Left ventricle myocardium superior (tissue), 1 donor: ENCODE results near the gene OR6K2. TPM values are rescaled to one million over a fixed set of nuclear protein-coding genes. Genes with fewer than 3 reads are reported as not detected.

ENCODE experiments used
- ATAC-seq: fragments of 200-7000 bp; cut with Tn5 transposase; one replicate; pipeline ENCODE4 v1.9.1; 2020; ENCODE audit warnings: mild to moderate bottlenecking, moderate library complexity
- DNase-seq: peaks from one replicate; pipeline ENCODE4 v3.0.0-alpha.2; 2020
- intact Hi-C: fragments of 100-400 bp; cut with micrococcal nuclease; formaldehyde crosslinking; loops from one replicate; pipeline ENCODE4 v1.11.0; 2022
- total RNA-seq: library from RNA; stranded (reverse); fragmentation: NEBNext Ultra II Directional; extraction: Animal tissue kit (Norgen Biotek cat#: 25700); gene quantifications from one replicate; pipeline ENCODE4 v1.2.1, GENCODE V29; 2021
- donor health status: DM: no; HTN: yes; CAD: no; lungs with severe emphysema.

OR6K2 gene
- total RNA-seq, 1 donor from 2014 or later: not detected

DNA sequence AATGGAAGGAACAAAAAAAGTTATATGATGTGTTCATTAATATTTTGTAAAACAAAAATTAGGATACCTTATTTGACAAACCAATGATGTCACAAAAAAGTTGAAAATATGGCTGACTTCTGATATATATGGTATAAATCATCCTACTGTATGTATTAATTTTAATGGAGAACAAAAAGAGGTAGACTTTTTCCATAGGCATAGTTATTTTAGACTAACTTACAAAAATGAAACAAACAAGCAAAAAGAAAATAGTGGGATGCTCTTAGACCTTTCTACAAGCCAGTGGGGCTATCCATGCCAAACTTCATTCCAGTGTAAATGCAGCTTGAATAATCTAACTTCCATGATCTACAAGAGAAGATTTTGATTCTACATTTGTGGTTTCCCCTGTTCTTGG lies 13.4 kb downstream of the OR6K2 start:
- ATAC-seq (no peak), DNase-seq (no peak)
- intact Hi-C loops: no loop called here

GRCh38 chr1:158686111-158687009 lies 14.1 kb downstream of the OR6K2 start, which contains the start of gene SPTA1:
Gene SPTA1, minus strand, starts transcription at chr1:158686715. Its CDS starts 198 bp downstream, at chr1:158686517.
- DNase-seq (no peak), ATAC-seq (no peak)
- intact Hi-C loops: no loop called here

GRCh38 chr1:158685085-158685484 lies 15.4 kb downstream of the OR6K2 start:
- intact Hi-C loops: no loop called here

GRCh38 chr1:158681606-158682005 lies 18.8 kb downstream of the OR6K2 start:
- intact Hi-C loops: no loop called here
- DNase-seq: no peak
- no peak for ATAC-seq

More at GRCh38 chr1:158685085-158685484, 15.4 kb downstream of the OR6K2 start:
- DNase-seq (no peak), ATAC-seq (no peak)

DNA sequence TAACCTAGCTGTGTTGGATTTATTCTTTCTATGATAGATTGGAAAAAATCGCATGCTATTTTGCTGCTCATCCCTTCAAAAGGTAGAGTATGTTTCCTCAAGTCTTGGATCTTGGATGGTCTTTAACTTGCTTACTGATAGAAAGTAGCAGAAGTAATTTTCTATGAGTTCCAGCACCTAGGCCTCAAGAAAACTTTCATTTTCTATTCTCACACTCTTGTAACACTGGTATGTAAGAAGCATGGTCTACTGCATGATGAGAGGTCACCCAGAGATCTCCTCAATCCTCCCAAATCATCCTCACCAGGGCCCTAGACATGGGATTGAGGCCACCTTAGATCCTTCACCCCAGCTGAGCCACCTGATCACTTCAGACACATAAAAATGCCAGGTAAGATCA lies 21.2 kb downstream of the OR6K2 start:
- ATAC-seq: no peak
- intact Hi-C loops: no loop called here
- no peak for DNase-seq

- no peak for DNase-seq
- intact Hi-C loops: no loop called here
- ATAC-seq: no peak
These were observed 24.7 kb downstream of the OR6K2 start for GRCh38 chr1:158675563-158676323.

GRCh38 chr1:158674302-158674701 lies 26.1 kb downstream of the OR6K2 start:
- DNase-seq: no peak
- no peak for ATAC-seq
- intact Hi-C loops: no loop called here

- DNase-seq (no peak), ATAC-seq (no peak)
- intact Hi-C loops: no loop called here
These were observed 34.4 kb downstream of the OR6K2 start for GRCh38 chr1:158666037-158666436.

DNA sequence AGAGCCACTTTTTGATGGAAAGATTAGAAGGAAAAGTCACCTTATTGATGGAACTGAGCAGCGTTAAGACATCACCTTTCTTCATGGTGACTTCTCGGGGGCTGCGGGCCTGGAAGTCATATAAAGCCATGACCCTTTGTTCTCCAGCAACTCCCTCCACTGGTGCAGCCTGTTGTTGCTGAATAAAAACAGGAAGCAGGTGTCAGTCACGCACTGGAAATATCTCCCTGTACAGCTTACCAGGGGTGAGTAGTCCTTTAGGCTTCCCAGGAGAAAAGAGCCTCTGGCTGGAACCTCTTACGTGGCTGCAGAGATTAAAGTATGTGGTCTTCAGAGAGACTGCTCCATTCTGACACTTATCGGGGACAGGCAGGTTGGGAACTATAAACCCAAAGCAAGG lies 45.9 kb downstream of the OR6K2 start:
- DNase-seq: no peak
- intact Hi-C loops: no loop called here
- ATAC-seq: no peak

DNA sequence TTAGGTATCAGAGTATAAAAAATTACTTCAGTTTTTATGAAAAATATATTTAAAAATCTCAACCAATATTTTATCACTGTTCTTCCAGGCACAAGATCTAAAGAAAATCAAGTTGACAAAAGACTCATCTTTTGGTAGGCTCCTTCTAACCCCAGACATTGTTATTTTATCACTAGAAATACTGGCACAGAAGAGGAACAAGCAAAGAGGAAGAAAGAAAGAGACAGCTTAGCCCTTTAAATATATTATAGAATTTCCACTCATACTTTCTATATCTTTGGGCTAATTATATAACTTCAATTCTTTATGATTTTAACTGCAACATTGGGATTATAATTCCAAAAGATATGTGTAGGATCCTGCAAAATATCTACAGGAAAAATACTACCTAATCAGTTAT lies 46.4 kb downstream of the OR6K2 start:
- ATAC-seq (no peak), DNase-seq (no peak)
- intact Hi-C loops: no loop called here

DNA sequence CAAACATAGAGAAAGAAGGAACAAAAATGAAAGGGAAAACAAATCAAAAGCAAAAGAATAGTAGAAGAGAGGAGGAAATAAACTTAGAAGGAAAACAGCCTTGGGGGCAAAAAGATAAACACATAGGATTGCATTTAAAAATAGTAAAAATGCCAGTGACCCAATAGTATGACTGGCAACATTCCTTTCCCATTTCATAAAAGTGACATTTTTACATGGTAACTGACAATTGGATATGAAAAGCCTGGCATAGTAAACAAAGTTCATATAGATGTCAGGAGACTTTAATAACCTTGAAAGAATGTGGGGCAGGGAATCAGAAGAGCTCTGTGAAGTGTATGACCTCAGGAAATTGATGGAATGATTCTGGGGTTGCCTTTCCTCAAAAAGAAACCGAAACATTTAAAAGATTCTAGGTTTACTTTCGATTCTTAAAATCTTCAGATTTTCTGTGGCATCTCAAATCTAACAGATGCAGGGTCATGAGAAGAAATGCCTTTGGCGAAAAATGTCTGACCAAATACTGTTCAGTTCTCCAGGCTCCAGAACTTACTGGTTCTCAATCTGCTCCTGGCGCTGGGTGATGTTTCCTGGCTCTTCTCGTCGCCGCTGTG lies 47.6 kb downstream of the OR6K2 start:
- no peak for ATAC-seq
- DNase-seq: no peak
- intact Hi-C loops: no loop called here

Other genes with a start within 250 kb of the OR6K2 start
- gene OR10K1, start 238.8 kb downstream of the OR6K2 start, total RNA-seq: not detected
- gene OR10R2, start 228.4 kb downstream of the OR6K2 start, total RNA-seq: not detected
- not detected for gene OR6Y1, start 146.2 kb downstream of the OR6K2 start, total RNA-seq
- not detected for gene OR6P1, start 130.1 kb downstream of the OR6K2 start, total RNA-seq
- gene OR10X1, start 120.8 kb downstream of the OR6K2 start, total RNA-seq: not detected
- gene OR10Z1, start 95.4 kb downstream of the OR6K2 start, total RNA-seq: not detected
- gene SPTA1, start 13.9 kb downstream of the OR6K2 start, total RNA-seq: not detected
- gene OR6K3, start 20.1 kb upstream of the OR6K2 start, total RNA-seq: not detected
- gene OR6K6, start 54.1 kb upstream of the OR6K2 start, total RNA-seq: not detected
- gene OR6N1, start 71.5 kb upstream of the OR6K2 start, total RNA-seq: not detected
- not detected for gene OR6N2, start 80.6 kb upstream of the OR6K2 start, total RNA-seq
- 4.9 TPM for gene MNDA, start 130.7 kb upstream of the OR6K2 start, total RNA-seq
- gene PYHIN1, start 230.9 kb upstream of the OR6K2 start, total RNA-seq: not detected